Heart right ventricle (tissue), 16 donors: ENCODE results near the gene CLTCL1. TPM values are rescaled to one million over a fixed set of nuclear protein-coding genes. Genes with fewer than 3 reads are reported as not detected.
A peak's percentile ranks its signal among the peaks of the same experiment; 100 is the strongest.

Experiments
- ATAC-seq, 8 donors: fragments of 200-7000 bp; cut with Tn5 transposase; one replicate each; pipeline ENCODE4 v1.9.1; 2020; ENCODE audit warnings: mild to moderate bottlenecking in 8 of 8, moderate library complexity in 8 of 8, moderate number of reproducible peaks in 1 of 8
- DNase-seq, 2 donors: peaks; one replicate each; pipeline ENCODE4 v3.0.0-alpha.2; 2020
- H3K27ac ChIP-seq, 10 donors: fragments of 200-600 bp; sonication (generic) in 2 of 10; one replicate each; pipeline versions ENCODE4 v1.5.0 to v1.8.0; 2020 to 2022; ENCODE audit warnings: mild to moderate bottlenecking in 3 of 10
- H3K27me3 ChIP-seq, 7 donors: fragments of 200-600 bp; one replicate each; pipeline ENCODE4 v1.8.0; 2021 to 2022; ENCODE audit warnings: mild to moderate bottlenecking in 2 of 7
- H3K36me3 ChIP-seq, 9 donors: fragments of 200-600 bp; sonication (generic) in 1 of 9; one replicate each; pipeline versions ENCODE4 v1.5.0 to v1.8.0; 2020 to 2022; ENCODE audit warnings: mild to moderate bottlenecking in 2 of 9
- H3K4me1 ChIP-seq, 9 donors: fragments of 200-600 bp; sonication (generic) in 1 of 9; one replicate each; pipeline versions ENCODE4 v1.5.0 to v1.8.0; 2020 to 2022; ENCODE audit warnings: mild to moderate bottlenecking in 4 of 9
- H3K4me3 ChIP-seq, 10 donors: fragments of 200-600 bp; sonication (generic) in 2 of 10; one replicate each; pipeline versions ENCODE4 v1.5.0 to v1.8.0; 2020 to 2022; ENCODE audit warnings: mild to moderate bottlenecking in 7 of 10, moderate library complexity in 2 of 10
- H3K9me3 ChIP-seq, 11 donors: fragments of 200-600 bp in 10 of 11; sonication (generic) in 2 of 11; one replicate each; pipeline versions ENCODE4 v1.5.0 to v1.8.0; 2013 to 2022; ENCODE audit warnings: mild to moderate bottlenecking in 2 of 11, control low read depth in 1 of 11, moderate library complexity in 1 of 11
- WGBS, 2 donors: extraction: QIAGEN DNeasy Blood & Tissue Kit; methylation state at CpG; one replicate each; pipeline ENCODE4 v1.1.7; 2013; ENCODE audit warnings: inconsistent platforms in 1 of 2; 5-methylcytosine and 5-hydroxymethylcytosine counted together
- intact Hi-C, 10 donors: fragments of 100-400 bp; cut with DNase I; formaldehyde crosslinking; loops; one replicate each; pipeline versions ENCODE4 v1.11.1 to v1.14.2; 2022
- polyA plus RNA-seq, 2 donors: library from polyadenylated mRNA; stranded (reverse); fragments of 200-250 nt; gene quantifications; one replicate each; pipeline ENCODE4 v1.2.3, GENCODE V29; 2013
- total RNA-seq, 10 donors: library from RNA; stranded (reverse); fragmentation: NEBNext Ultra II Directional in 3 of 10; extraction: Animal tissue kit (Norgen Biotek cat#: 25700) in 3 of 10; gene quantifications; one replicate each; pipeline versions ENCODE4 v1.2.1 to v1.2.4, GENCODE V29; 2021 to 2023
- TF ChIP-seq, protein P1 (sequence below), 9 donors: fragments of 200-600 bp; sonication (generic) in 2 of 9; IDR thresholded peaks; one replicate each; pipeline versions ENCODE4 v1.5.0 to v1.8.0; 2021 to 2022; ENCODE audit warnings: antibody characterized with exemption in 9 of 9, mild to moderate bottlenecking in 5 of 9, moderate library complexity in 1 of 9
- donor health status: Arrhythmogenic right ventricular cardiomyopathy.
- donor health status: ischemic (EF 13 %, LVEDD 7.1; RV severe dilation, severe dysfunction).
- donor health status: healthy with polysubstance abuse.
- donor health status: DM: no; HTN: yes; CAD: no.
- donor health status: DM: no; HTN: no; CAD: no.
- donor health status: ischemic (EF 25% LVEDD 6.9; RV normal size, moderate dysfunction).
- donor health status: ischemic (EF 25% LVEDD 5.7; RV mildly dilated, moderate dysfunction).
- donor health status: healthy.
- donor health status: DM: yes; HTN: yes; CAD: no.
- donor health status: Ischemic cardiomyopathy.
- donor health status: ischemic (EF 35%, LVEDD 5.7; RV mildly dilated, moderate dysfunction).
- donor health status: nonischemic (EF 11% LVEDD 7.7; RV severe dilation, severe dysfunction).
- donor health status: DM: yes; HTN: yes; CAD: no.
- donor health status: PGD.
- donor health status: ischemic (EF 29% LVEDD 5.4; RV normal size, mild dysfunction).
- donor health status: nonischemic (EF 23%, LVEDD 6.1; RV moderate dilation, normal function).

The CLTCL1 gene
- total and polyA plus RNA-seq, 12 donors: 5.4 to 21.9 (median 13.1) TPM

DNA sequence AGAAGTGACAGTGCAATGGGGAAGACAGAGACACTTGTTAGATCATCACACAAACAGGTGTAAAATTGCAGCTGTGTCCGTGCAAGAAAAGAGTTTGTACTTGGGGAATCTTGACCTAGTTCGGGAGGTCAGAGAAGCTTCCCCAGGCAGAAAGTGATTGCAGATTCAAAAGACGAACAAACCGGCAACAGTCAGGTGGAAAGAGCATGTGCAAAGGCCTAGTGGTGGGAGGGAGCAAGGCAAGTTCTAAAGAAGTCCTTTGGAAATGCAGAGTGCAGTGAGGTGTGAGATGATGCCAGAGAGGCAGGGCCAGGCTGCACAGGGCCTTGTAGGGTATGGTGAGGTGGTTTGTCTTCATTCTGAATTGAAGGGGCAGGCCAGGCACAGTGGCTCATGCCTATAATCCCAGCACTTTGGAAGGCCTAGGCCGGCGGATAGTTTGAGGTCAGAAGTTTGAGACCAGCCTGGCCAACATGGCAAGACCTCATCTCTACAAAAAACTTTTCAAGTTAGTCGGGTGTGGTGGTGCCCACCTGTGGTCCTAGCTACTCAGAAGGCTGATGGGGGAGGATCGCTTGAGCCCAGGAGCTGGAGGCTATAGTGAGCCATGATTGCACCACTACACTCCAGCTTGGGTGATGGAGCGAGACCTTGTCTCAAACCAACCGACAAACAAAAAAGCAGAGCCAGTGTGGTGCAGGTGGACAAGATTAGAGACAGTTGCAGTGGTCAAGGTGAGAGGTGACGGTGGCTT is 145.1 kb downstream of the CLTCL1 start:
- DNase-seq (no peak), ATAC-seq (no peak)
- Histone ChIP-seq H3K36me3 (peaks cover 0 to 16% (median 13%) of the 10 kb centered on the region in 9 donors), H3K4me1 (peaks cover 5 to 25% (median 18%) of the 10 kb centered on the region in 9 donors), H3K27me3 (peaks cover 28 to 44% (median 33%) of the 10 kb centered on the region in 7 donors), H3K27ac (no peak overlapping the region), H3K9me3 (no peaks in the 10 kb centered on the region), H3K4me3 (no peak overlapping the region)
- 82 to 84% methylated on average over 11 of the region's 11 CpGs for WGBS, 2 donors
- intact Hi-C loops: loop anchor here in 5 of 10 donors (5.0 to 10.0 kb wide), 4 partner anchors 328 to 488 kb away; partner anchors contain the start of genes CDC45 (in 1 of the 5) and UFD1 (in 1 of the 5)
- TF ChIP-seq, protein P1, sequence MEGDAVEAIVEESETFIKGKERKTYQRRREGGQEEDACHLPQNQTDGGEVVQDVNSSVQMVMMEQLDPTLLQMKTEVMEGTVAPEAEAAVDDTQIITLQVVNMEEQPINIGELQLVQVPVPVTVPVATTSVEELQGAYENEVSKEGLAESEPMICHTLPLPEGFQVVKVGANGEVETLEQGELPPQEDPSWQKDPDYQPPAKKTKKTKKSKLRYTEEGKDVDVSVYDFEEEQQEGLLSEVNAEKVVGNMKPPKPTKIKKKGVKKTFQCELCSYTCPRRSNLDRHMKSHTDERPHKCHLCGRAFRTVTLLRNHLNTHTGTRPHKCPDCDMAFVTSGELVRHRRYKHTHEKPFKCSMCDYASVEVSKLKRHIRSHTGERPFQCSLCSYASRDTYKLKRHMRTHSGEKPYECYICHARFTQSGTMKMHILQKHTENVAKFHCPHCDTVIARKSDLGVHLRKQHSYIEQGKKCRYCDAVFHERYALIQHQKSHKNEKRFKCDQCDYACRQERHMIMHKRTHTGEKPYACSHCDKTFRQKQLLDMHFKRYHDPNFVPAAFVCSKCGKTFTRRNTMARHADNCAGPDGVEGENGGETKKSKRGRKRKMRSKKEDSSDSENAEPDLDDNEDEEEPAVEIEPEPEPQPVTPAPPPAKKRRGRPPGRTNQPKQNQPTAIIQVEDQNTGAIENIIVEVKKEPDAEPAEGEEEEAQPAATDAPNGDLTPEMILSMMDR (IDR thresholded peaks at IDR 0.05): no peak

DNA sequence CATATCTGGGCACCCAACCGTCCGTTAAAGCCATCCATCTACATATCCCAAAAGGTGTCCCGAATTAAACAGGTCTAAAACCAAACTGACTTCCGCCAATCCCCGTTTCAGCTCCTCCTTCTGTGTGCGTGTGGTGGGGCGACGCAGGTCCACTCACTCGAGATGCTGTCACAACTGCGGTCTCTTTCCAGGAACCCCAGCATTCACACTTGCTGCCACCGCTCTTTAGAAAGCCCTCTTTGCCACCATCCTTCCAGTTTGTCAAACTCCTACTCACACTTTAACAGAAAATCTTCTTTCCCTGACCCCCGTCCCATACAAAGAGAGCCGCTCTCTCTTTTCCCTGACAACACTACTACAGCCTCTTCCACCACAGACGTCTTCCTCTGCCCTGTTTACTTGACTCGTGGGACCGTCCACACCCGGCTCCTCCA is 147.5 kb downstream of the CLTCL1 start:
- Histone ChIP-seq H3K9me3 (no peaks in the 10 kb centered on the region), H3K36me3 (peaks cover 0 to 40% (median 33%) of the 10 kb centered on the region in 9 donors), H3K27me3 (peaks cover 9 to 22% (median 12%) of the 10 kb centered on the region in 7 donors), H3K4me3 (peak overlapping the region; percentile 69 to 98 (median 84)), H3K4me1 (peaks cover under 1 to 18% (median 13%) of the 10 kb centered on the region in 9 donors), H3K27ac (peak overlapping the region in 9 of 10 donors; percentile 56 to 87 (median 73))
- intact Hi-C loops: loop anchor here in 7 of 10 donors (1.0 to 10.0 kb wide), 8 partner anchors 21 to 491 kb away; partner anchors contain the start of genes DGCR2 (in 3 of the 7), CDC45 (in 2 of the 7) and UFD1 (in 2 of the 7)
- peak in 1 of 8 donors; percentile 2 for ATAC-seq
- no peak for DNase-seq
- 3% methylated on average over 17 of the region's 17 CpGs for WGBS, 2 donors
- TF ChIP-seq, protein P1 (IDR thresholded peaks at IDR 0.05): no peak

DNA sequence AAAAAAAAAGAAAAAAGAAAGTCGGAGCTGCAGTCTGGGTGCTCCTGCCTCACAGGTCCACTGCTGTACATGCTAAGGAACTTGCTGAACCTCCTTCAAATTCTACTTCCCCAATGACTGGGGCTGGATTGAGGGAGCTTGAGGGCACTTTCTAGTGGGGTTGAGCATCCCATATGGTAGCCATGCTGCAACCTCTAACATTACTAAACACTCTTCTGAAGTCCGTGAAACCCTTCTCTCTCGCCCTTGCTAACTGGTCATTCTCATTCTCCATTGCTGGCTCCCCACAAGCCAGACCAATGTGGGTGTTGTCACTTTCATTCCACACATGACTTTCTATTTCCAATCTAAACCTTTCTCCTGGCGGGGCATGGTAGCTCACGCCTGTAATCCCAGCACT is 148.3 kb downstream of the CLTCL1 start:
- WGBS, 2 donors: 85 to 89% methylated on average over 5 of the region's 5 CpGs
- ATAC-seq: no peak
- H3K36me3 ChIP-seq: peaks cover 0 to 48% (median 41%) of the 10 kb centered on the region in 9 donors
- H3K27ac ChIP-seq: no peak overlapping the region
- no peaks in the 10 kb centered on the region for H3K9me3 ChIP-seq
- DNase-seq: no peak
- TF ChIP-seq, protein P1 (IDR thresholded peaks at IDR 0.05): no peak
- intact Hi-C loops: loop anchor here in 6 of 10 donors (5.0 to 10.0 kb wide), 4 partner anchors 332 to 492 kb away; partner anchors contain the start of genes CDC45 (in 1 of the 6) and UFD1 (in 1 of the 6)
- peak overlapping the region in 6 of 10 donors; percentile 69 to 98 (median 84) for H3K4me3 ChIP-seq
- peaks cover 2 to 15% (median 5%) of the 10 kb centered on the region in 7 donors for H3K27me3 ChIP-seq
- peaks cover 0 to 16% (median 11%) of the 10 kb centered on the region in 9 donors for H3K4me1 ChIP-seq

DNA sequence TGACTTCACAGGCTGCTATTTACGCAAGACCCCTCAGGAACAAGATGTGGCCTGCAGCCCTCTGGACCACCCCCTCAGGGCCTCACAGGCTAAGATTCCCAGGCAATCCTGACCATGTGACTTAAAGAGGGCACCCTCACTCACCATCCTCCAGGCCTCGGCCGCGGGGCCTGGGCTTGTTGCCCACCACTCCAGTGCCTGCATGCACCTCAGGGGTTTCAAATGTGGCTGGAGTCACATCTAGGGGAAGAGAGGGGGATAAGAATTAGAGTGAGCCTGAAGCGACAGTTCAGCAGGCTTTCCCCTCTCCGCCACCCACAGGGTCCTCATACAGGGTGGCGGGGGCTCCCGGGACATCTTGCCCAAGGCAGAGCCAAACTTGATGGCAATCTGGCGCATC is 149.1 kb downstream of the CLTCL1 start:
- intact Hi-C loops: loop anchor here in 6 of 10 donors (5.0 to 10.0 kb wide), 4 partner anchors 332 to 492 kb away; partner anchors contain the start of genes CDC45 (in 1 of the 6) and UFD1 (in 1 of the 6)
- peaks cover 0 to 56% (median 47%) of the 10 kb centered on the region in 9 donors for H3K36me3 ChIP-seq
- DNase-seq: no peak

More for the DNA sequence above, 149.1 kb downstream of the CLTCL1 start:
- Histone ChIP-seq H3K9me3 (no peaks in the 10 kb centered on the region), H3K27ac (no peak overlapping the region), H3K27me3 (peaks cover 0 to 7% (median 0%) of the 10 kb centered on the region in 7 donors), H3K4me1 (peaks cover 0 to 16% (median 11%) of the 10 kb centered on the region in 9 donors), H3K4me3 (no peak overlapping the region)
- TF ChIP-seq, protein P1 (IDR thresholded peaks at IDR 0.05): no peak
- no peak for ATAC-seq
- WGBS, 2 donors: 98% methylated on average over 9 of the region's 9 CpGs
